ENCODE results near the gene GALNS.
A peak's percentile ranks its signal among the peaks of the same experiment; 100 is the strongest.

The GALNS gene

GRCh38 chr16:88818575-88818874 is 38.2 kb downstream of the GALNS start:
- no peak for FAIRE-seq
- no peak for DNase-seq (ENCODE audit: low spot score)

GRCh38 chr16:88817785-88818574 is 38.8 kb downstream of the GALNS start:
- FAIRE-seq = no peak
- no peak for DNase-seq (ENCODE audit: low spot score)

GRCh38 chr16:88816736-88817535 is 39.8 kb downstream of the GALNS start:
- no peak for DNase-seq (ENCODE audit: low spot score)
- no peak for FAIRE-seq

GRCh38 chr16:88815901-88816589 is 40.7 kb downstream of the GALNS start:
- DNase-seq (ENCODE audit: low spot score) = peak; percentile 13
- no peak for FAIRE-seq

- DNase-seq (ENCODE audit: low spot score) (no peak), FAIRE-seq (no peak)
Observed at GRCh38 chr16:88815227-88815626, 41.5 kb downstream of the GALNS start.

GRCh38 chr16:88814144-88814502 is 42.6 kb downstream of the GALNS start:
- FAIRE-seq (no peak), DNase-seq (ENCODE audit: low spot score) (no peak)

GRCh38 chr16:88813269-88814143 is 43.2 kb downstream of the GALNS start:
- DNase-seq (ENCODE audit: low spot score) (no peak), FAIRE-seq (no peak)

GRCh38 chr16:88812513-88813268 is 44.1 kb downstream of the GALNS start:
- FAIRE-seq (no peak), DNase-seq (ENCODE audit: low spot score) (no peak)

- FAIRE-seq = no peak
- DNase-seq (ENCODE audit: low spot score) = peak; percentile 82
Observed at GRCh38 chr16:88811769-88812512, 44.8 kb downstream of the GALNS start, which contains the start of gene APRT. TSS of gene APRT (minus strand) at chr16:88811928. CDS start at chr16:88811899, 29 bp downstream.

- DNase-seq (ENCODE audit: low spot score) = peak; percentile 57
- FAIRE-seq = no peak
Observed at GRCh38 chr16:88810912-88811768, 45.6 kb downstream of the GALNS start.

GRCh38 chr16:88810166-88810911 is 46.4 kb downstream of the GALNS start:
- peak; percentile 43 for DNase-seq (ENCODE audit: low spot score)
- no peak for FAIRE-seq

GRCh38 chr16:88809676-88810165 is 47.0 kb downstream of the GALNS start:
- no peak for FAIRE-seq
- DNase-seq (ENCODE audit: low spot score) = no peak

- FAIRE-seq (no peak), DNase-seq (ENCODE audit: low spot score) (no peak)
Observed at GRCh38 chr16:88809068-88809675, 47.6 kb downstream of the GALNS start.

- no peak for FAIRE-seq
- no peak for DNase-seq (ENCODE audit: low spot score)
Observed at GRCh38 chr16:88807626-88808453, 48.9 kb downstream of the GALNS start.

GRCh38 chr16:88807142-88807625 is 49.6 kb downstream of the GALNS start:
- DNase-seq (ENCODE audit: low spot score) (no peak), FAIRE-seq (no peak)

- FAIRE-seq = no peak
- DNase-seq (ENCODE audit: low spot score) = no peak
Observed at GRCh38 chr16:88806491-88807111, 50.1 kb downstream of the GALNS start.

Measured in RCC 7860 (cell line).